WTC11 (cell line): ENCODE data around the gene SYT1. TPM values are rescaled to one million over a fixed set of nuclear protein-coding genes. Genes with fewer than 3 reads are reported as not detected.

ENCODE experiments used
- ATAC-seq: fragments of 200-7000 bp; cut with Tn5 transposase; 2 replicates; pipeline ENCODE4 v1.10.0; 2021; ENCODE audit warnings: mild to moderate bottlenecking, moderate library complexity
- CTCF ChIA-PET: fragments of 300-600 bp; sonication (Branson Sonifier 250); formaldehyde crosslinking; loops from one replicate; lab custom pipeline; 2021; ENCODE audit warnings: antibody characterized with exemption; lab: Charles Lee
- POLR2A ChIA-PET: fragments of 350-600 bp; sonication (Branson Sonifier 250); formaldehyde crosslinking; loops from one replicate; lab custom pipeline; 2021; ENCODE audit warnings: antibody characterized with exemption; lab: Charles Lee
- DNase-seq: peaks from one replicate; pipeline ENCODE4 v3.0.0; 2021; ENCODE audit warnings: low spot score
- H3K27ac Mint-ChIP-seq: 2 replicates; pipeline ENCODE4 v1.8.0; 2021; ENCODE audit warnings: mixed read lengths
- H3K27me3 Mint-ChIP-seq: 2 replicates; pipeline ENCODE4 v1.8.0; 2021; ENCODE audit warnings: low read depth, mild to moderate bottlenecking, moderate library complexity, mixed read lengths
- H3K36me3 Mint-ChIP-seq: 2 replicates; pipeline ENCODE4 v1.8.0; 2021; ENCODE audit warnings: mixed read lengths
- H3K4me1 Mint-ChIP-seq: 2 replicates; pipeline ENCODE4 v1.8.0; 2022; ENCODE audit warnings: mixed read lengths
- H3K4me3 Mint-ChIP-seq: 2 replicates; pipeline ENCODE4 v1.8.0; 2021; ENCODE audit warnings: mild to moderate bottlenecking, moderate library complexity, mixed read lengths
- H3K9me3 Mint-ChIP-seq: 2 replicates; pipeline ENCODE4 v1.8.0; 2021; ENCODE audit warnings: mixed read lengths
- ATF1 ChIP-seq: sonication (generic); formaldehyde crosslinking; IDR thresholded peaks from 2 replicates; pipeline ENCODE4 v1.8.1; 2023; ENCODE audit warnings: mild to moderate bottlenecking, moderate library complexity, missing genetic modification reagents
- FOXK1 ChIP-seq: sonication (generic); formaldehyde crosslinking; IDR thresholded peaks from 2 replicates; pipeline ENCODE4 v1.8.0; 2022; ENCODE audit warnings: mild to moderate bottlenecking, moderate library complexity, missing genetic modification reagents
- GABPB1 ChIP-seq: sonication (generic); formaldehyde crosslinking; IDR thresholded peaks from 2 replicates; pipeline ENCODE4 v1.8.1; 2023; ENCODE audit warnings: mild to moderate bottlenecking, missing genetic modification reagents
- GRHL2 ChIP-seq: fragments of 250-450 bp; sonication (Bioruptor Pico); IDR thresholded peaks from 2 replicates; pipeline ENCODE4 v1.8.0; 2022; ENCODE audit warnings: mild to moderate bottlenecking, moderate library complexity; ENCODE audit not compliant: insufficient replicate concordance, severe bottlenecking
- KAT7 ChIP-seq: sonication (generic); formaldehyde crosslinking; IDR thresholded peaks from 2 replicates; pipeline ENCODE4 v1.8.1; 2023; ENCODE audit warnings: missing genetic modification reagents, mild to moderate bottlenecking, borderline replicate concordance
- NR3C1 ChIP-seq: sonication (generic); formaldehyde crosslinking; conservative IDR thresholded peaks from 2 replicates; pipeline ENCODE4 v1.8.1; 2023; ENCODE audit warnings: low read depth, mild to moderate bottlenecking, missing genetic modification reagents
- OVOL2 ChIP-seq: fragments of 250-450 bp; sonication (Bioruptor Pico); IDR thresholded peaks from 2 replicates; pipeline ENCODE4 v1.9.0; 2021; ENCODE audit warnings: mild to moderate bottlenecking, borderline replicate concordance
- SMAD4 ChIP-seq: sonication (generic); formaldehyde crosslinking; IDR thresholded peaks from 2 replicates; pipeline ENCODE4 v1.8.0; 2022; ENCODE audit warnings: mild to moderate bottlenecking, missing genetic modification reagents
- SP1 ChIP-seq: sonication (generic); formaldehyde crosslinking; conservative IDR thresholded peaks from 2 replicates; pipeline ENCODE4 v1.8.1; 2022; ENCODE audit warnings: missing genetic modification reagents
- TEAD4 ChIP-seq: sonication (generic); formaldehyde crosslinking; IDR thresholded peaks from 2 replicates; pipeline ENCODE4 v1.8.0; 2022; ENCODE audit warnings: mild to moderate bottlenecking, missing genetic modification reagents
- ZBTB21 ChIP-seq: sonication (generic); formaldehyde crosslinking; IDR thresholded peaks from 2 replicates; pipeline ENCODE4 v1.8.1; 2023; ENCODE audit warnings: mild to moderate bottlenecking, missing genetic modification reagents, borderline replicate concordance
- ZNF121 ChIP-seq: sonication (generic); formaldehyde crosslinking; IDR thresholded peaks from 2 replicates; pipeline ENCODE4 v1.8.0; 2023; ENCODE audit warnings: missing genetic modification reagents
- ZNF138 ChIP-seq: sonication (generic); formaldehyde crosslinking; conservative IDR thresholded peaks from 2 replicates; pipeline ENCODE4 v1.8.1; 2022; ENCODE audit warnings: mild to moderate bottlenecking, moderate library complexity, missing genetic modification reagents
- total RNA-seq: library from RNA; stranded (reverse); gene quantifications from 3 replicates; pipeline ENCODE4 v1.2.3, GENCODE V29; 2021
- TF ChIP-seq, protein P1 (sequence below): sonication (generic); formaldehyde crosslinking; IDR thresholded peaks from 2 replicates; pipeline ENCODE4 v1.8.1; 2022; ENCODE audit warnings: missing genetic modification reagents, borderline replicate concordance
- TF ChIP-seq, protein P2 (sequence below): sonication (generic); formaldehyde crosslinking; IDR thresholded peaks from 2 replicates; pipeline ENCODE4 v1.8.0; 2022; ENCODE audit warnings: missing genetic modification reagents
- TF ChIP-seq, protein P3 (sequence below): sonication (generic); formaldehyde crosslinking; IDR thresholded peaks from 2 replicates; pipeline ENCODE4 v1.8.1; 2022; ENCODE audit warnings: low read depth, mild to moderate bottlenecking, moderate library complexity, missing genetic modification reagents, borderline replicate concordance
- TF ChIP-seq, protein P4 (sequence below): sonication (generic); formaldehyde crosslinking; IDR thresholded peaks from 2 replicates; pipeline ENCODE4 v1.8.1; 2023; ENCODE audit warnings: mild to moderate bottlenecking, missing genetic modification reagents, moderate library complexity
- TF ChIP-seq, protein P5 (sequence below): sonication (generic); formaldehyde crosslinking; IDR thresholded peaks from 2 replicates; pipeline ENCODE4 v1.8.1; 2022; ENCODE audit warnings: low read depth, missing genetic modification reagents, borderline replicate concordance
- TF ChIP-seq, protein P6 (sequence below): fragments of 250-450 bp; sonication (Bioruptor Pico); IDR thresholded peaks from 2 replicates; pipeline ENCODE4 v1.8.0; 2021; ENCODE audit warnings: mild to moderate bottlenecking
- TF ChIP-seq, protein P7 (sequence below): sonication (generic); formaldehyde crosslinking; IDR thresholded peaks from 2 replicates; pipeline ENCODE4 v1.8.0; 2023; ENCODE audit warnings: missing genetic modification reagents

Gene SYT1
- total RNA-seq, 1 experiment from 2014 or later = 45.2 TPM

DNA sequence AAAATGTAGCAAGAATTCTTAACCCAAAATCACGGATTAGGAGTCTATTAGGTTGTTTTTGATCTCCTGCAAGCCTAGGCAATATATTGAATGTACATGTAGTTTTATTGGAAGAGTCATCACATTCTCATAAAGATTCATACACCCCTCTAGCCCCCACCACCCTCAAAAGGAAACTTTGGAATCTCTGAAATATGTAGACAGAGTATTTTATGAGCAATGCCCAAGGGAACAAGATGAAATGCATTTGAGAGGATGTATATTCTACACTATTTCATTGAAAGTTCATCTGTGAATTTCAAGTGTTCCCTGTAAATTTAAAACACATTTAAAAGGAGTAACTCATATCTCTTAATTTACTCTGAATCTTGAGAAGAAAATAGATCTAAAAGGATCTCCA lies 103.7 kb downstream of the SYT1 start:
- CTCF ChIA-PET = no interaction called here
- Mint-ChIP-seq H3K27ac (no peak overlapping the region), H3K9me3 (no peaks in the 10 kb centered on the region), H3K36me3 (no peaks in the 10 kb centered on the region), H3K27me3 (no peaks in the 10 kb centered on the region), H3K4me1 (no peaks in the 10 kb centered on the region), H3K4me3 (no peak overlapping the region)
- DNase-seq (no peak), ATAC-seq (no peak)
- POLR2A ChIA-PET = no interaction called here
- TF ChIP-seq GABPB1 = no peak
- TF ChIP-seq GRHL2 (CRISPR knock-in tag) = no peak
- no peak for TF ChIP-seq OVOL2
- no peak for TF ChIP-seq NR3C1 (CRISPR knock-in tag)
- TF ChIP-seq SP1 (CRISPR knock-in tag) = no peak
- TF ChIP-seq, protein P1, sequence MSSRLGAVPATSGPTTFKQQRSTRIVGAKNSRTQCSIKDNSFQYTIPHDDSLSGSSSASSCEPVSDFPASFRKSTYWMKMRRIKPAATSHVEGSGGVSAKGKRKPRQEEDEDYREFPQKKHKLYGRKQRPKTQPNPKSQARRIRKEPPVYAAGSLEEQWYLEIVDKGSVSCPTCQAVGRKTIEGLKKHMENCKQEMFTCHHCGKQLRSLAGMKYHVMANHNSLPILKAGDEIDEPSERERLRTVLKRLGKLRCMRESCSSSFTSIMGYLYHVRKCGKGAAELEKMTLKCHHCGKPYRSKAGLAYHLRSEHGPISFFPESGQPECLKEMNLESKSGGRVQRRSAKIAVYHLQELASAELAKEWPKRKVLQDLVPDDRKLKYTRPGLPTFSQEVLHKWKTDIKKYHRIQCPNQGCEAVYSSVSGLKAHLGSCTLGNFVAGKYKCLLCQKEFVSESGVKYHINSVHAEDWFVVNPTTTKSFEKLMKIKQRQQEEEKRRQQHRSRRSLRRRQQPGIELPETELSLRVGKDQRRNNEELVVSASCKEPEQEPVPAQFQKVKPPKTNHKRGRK (CRISPR knock-in tag) = no peak
- TF ChIP-seq, protein P2, sequence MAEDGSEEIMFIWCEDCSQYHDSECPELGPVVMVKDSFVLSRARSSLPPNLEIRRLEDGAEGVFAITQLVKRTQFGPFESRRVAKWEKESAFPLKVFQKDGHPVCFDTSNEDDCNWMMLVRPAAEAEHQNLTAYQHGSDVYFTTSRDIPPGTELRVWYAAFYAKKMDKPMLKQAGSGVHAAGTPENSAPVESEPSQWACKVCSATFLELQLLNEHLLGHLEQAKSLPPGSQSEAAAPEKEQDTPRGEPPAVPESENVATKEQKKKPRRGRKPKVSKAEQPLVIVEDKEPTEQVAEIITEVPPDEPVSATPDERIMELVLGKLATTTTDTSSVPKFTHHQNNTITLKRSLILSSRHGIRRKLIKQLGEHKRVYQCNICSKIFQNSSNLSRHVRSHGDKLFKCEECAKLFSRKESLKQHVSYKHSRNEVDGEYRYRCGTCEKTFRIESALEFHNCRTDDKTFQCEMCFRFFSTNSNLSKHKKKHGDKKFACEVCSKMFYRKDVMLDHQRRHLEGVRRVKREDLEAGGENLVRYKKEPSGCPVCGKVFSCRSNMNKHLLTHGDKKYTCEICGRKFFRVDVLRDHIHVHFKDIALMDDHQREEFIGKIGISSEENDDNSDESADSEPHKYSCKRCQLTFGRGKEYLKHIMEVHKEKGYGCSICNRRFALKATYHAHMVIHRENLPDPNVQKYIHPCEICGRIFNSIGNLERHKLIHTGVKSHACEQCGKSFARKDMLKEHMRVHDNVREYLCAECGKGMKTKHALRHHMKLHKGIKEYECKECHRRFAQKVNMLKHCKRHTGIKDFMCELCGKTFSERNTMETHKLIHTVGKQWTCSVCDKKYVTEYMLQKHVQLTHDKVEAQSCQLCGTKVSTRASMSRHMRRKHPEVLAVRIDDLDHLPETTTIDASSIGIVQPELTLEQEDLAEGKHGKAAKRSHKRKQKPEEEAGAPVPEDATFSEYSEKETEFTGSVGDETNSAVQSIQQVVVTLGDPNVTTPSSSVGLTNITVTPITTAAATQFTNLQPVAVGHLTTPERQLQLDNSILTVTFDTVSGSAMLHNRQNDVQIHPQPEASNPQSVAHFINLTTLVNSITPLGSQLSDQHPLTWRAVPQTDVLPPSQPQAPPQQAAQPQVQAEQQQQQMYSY (CRISPR knock-in tag) = no peak
- TF ChIP-seq ATF1 = no peak
- TF ChIP-seq, protein P3, sequence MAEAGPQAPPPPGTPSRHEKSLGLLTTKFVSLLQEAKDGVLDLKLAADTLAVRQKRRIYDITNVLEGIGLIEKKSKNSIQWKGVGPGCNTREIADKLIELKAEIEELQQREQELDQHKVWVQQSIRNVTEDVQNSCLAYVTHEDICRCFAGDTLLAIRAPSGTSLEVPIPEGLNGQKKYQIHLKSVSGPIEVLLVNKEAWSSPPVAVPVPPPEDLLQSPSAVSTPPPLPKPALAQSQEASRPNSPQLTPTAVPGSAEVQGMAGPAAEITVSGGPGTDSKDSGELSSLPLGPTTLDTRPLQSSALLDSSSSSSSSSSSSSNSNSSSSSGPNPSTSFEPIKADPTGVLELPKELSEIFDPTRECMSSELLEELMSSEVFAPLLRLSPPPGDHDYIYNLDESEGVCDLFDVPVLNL (CRISPR knock-in tag) = no peak
- no peak for TF ChIP-seq KAT7
- TF ChIP-seq SMAD4 (CRISPR knock-in tag) = no peak
- no peak for TF ChIP-seq TEAD4 (CRISPR knock-in tag)
- TF ChIP-seq, protein P4, sequence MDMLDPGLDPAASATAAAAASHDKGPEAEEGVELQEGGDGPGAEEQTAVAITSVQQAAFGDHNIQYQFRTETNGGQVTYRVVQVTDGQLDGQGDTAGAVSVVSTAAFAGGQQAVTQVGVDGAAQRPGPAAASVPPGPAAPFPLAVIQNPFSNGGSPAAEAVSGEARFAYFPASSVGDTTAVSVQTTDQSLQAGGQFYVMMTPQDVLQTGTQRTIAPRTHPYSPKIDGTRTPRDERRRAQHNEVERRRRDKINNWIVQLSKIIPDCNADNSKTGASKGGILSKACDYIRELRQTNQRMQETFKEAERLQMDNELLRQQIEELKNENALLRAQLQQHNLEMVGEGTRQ (CRISPR knock-in tag) = no peak
- TF ChIP-seq, protein P5, sequence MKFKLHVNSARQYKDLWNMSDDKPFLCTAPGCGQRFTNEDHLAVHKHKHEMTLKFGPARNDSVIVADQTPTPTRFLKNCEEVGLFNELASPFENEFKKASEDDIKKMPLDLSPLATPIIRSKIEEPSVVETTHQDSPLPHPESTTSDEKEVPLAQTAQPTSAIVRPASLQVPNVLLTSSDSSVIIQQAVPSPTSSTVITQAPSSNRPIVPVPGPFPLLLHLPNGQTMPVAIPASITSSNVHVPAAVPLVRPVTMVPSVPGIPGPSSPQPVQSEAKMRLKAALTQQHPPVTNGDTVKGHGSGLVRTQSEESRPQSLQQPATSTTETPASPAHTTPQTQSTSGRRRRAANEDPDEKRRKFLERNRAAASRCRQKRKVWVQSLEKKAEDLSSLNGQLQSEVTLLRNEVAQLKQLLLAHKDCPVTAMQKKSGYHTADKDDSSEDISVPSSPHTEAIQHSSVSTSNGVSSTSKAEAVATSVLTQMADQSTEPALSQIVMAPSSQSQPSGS (CRISPR knock-in tag) = no peak
- no peak for TF ChIP-seq ZNF138
- TF ChIP-seq ZBTB21 (CRISPR knock-in tag) = no peak
- no peak for TF ChIP-seq FOXK1 (CRISPR knock-in tag)
- TF ChIP-seq ZNF121 = no peak

DNA sequence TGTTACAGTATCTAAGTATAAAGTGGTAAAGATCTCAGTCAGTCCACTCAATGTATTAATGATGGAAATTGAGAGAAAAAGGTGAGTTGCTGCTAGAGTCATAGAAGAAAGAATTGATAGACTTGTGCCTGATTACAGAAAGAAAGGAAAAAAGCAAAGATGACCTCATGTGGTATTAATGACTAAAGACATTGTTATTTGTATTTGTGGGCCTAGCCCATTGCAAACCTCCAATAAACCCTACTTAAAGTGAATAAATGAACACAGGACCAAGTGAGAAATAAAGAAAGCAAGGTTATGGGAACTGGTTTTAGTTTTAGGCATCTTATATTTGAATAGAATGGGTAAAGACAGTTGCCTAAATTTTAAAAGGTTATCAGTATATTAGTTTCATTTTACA lies 105.5 kb downstream of the SYT1 start:
- ChIA-PET POLR2A (interaction anchor here (0.6 kb wide), 1 partner anchor 1167 kb away, joined by 4 read pairs; no protein-coding TSS in a partner anchor), CTCF (no interaction called here)
- ATAC-seq = no peak
- H3K36me3 Mint-ChIP-seq = no peaks in the 10 kb centered on the region
- DNase-seq = no peak
- H3K27ac Mint-ChIP-seq = no peak overlapping the region
- H3K9me3 Mint-ChIP-seq = no peaks in the 10 kb centered on the region
- H3K27me3 Mint-ChIP-seq = no peaks in the 10 kb centered on the region
- no peaks in the 10 kb centered on the region for H3K4me1 Mint-ChIP-seq
- H3K4me3 Mint-ChIP-seq = no peak overlapping the region
- no peak for TF ChIP-seq TEAD4 (CRISPR knock-in tag)
- TF ChIP-seq, protein P6, sequence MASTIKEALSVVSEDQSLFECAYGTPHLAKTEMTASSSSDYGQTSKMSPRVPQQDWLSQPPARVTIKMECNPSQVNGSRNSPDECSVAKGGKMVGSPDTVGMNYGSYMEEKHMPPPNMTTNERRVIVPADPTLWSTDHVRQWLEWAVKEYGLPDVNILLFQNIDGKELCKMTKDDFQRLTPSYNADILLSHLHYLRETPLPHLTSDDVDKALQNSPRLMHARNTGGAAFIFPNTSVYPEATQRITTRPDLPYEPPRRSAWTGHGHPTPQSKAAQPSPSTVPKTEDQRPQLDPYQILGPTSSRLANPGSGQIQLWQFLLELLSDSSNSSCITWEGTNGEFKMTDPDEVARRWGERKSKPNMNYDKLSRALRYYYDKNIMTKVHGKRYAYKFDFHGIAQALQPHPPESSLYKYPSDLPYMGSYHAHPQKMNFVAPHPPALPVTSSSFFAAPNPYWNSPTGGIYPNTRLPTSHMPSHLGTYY (CRISPR knock-in tag) = no peak
- TF ChIP-seq, protein P7, sequence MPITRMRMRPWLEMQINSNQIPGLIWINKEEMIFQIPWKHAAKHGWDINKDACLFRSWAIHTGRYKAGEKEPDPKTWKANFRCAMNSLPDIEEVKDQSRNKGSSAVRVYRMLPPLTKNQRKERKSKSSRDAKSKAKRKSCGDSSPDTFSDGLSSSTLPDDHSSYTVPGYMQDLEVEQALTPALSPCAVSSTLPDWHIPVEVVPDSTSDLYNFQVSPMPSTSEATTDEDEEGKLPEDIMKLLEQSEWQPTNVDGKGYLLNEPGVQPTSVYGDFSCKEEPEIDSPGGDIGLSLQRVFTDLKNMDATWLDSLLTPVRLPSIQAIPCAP (CRISPR knock-in tag) = no peak
- TF ChIP-seq, protein P2 (CRISPR knock-in tag) = no peak
